Left ventricle myocardium inferior (tissue), 1 donor: ENCODE data around the gene DCDC1. TPM values are rescaled to one million over a fixed set of nuclear protein-coding genes. Genes with fewer than 3 reads are reported as not detected.

Experiments
- DNase-seq: peaks from one replicate; pipeline ENCODE4 v3.0.0-alpha.2; 2020
- H3K27ac ChIP-seq: fragments of 200-600 bp; replicated peaks from 2 replicates; pipeline ENCODE4 v1.8.0; 2021
- H3K27me3 ChIP-seq: fragments of 200-600 bp; 2 replicates; pipeline ENCODE4 v1.8.0; 2021; ENCODE audit warnings: low read depth
- H3K36me3 ChIP-seq: fragments of 200-600 bp; 2 replicates; pipeline ENCODE4 v1.8.0; 2021
- H3K4me1 ChIP-seq: fragments of 200-600 bp; 2 replicates; pipeline ENCODE4 v1.8.0; 2021
- H3K4me3 ChIP-seq: fragments of 200-600 bp; 2 replicates; pipeline ENCODE4 v1.8.0; 2021; ENCODE audit warnings: mild to moderate bottlenecking, moderate library complexity
- H3K9me3 ChIP-seq: fragments of 200-600 bp; replicated peaks from 2 replicates; pipeline ENCODE4 v1.8.0; 2021
- CTCF ChIP-seq: fragments of 200-600 bp; IDR thresholded peaks from 2 replicates; pipeline ENCODE4 v1.8.0; 2021; ENCODE audit warnings: antibody characterized with exemption, mild to moderate bottlenecking, borderline replicate concordance
- intact Hi-C: fragments of 100-400 bp; cut with micrococcal nuclease; formaldehyde crosslinking; loops from one replicate; pipeline ENCODE4 v1.11.0; 2022
- total RNA-seq: library from RNA; stranded (reverse); fragmentation: NEBNext Ultra II Directional; extraction: Animal tissue kit (Norgen Biotek cat#: 25700); gene quantifications from one replicate; pipeline ENCODE4 v1.2.1, GENCODE V29; 2021
- donor health status: DM: no; HTN: yes; CAD: no; lungs with severe emphysema.

DCDC1 gene
- total RNA-seq, 1 donor from 2014 or later: not detected

- Histone ChIP-seq H3K4me3 (no peak overlapping the region), H3K4me1 (peaks cover 13% of the 10 kb centered on the region), H3K27me3 (no peaks in the 10 kb centered on the region), H3K36me3 (no peaks in the 10 kb centered on the region), H3K9me3 (no peaks in the 10 kb centered on the region), H3K27ac (peak overlapping the region; percentile 11)
- no peak for DNase-seq
- no peak for TF ChIP-seq CTCF
- intact Hi-C loops: no loop called here
These were observed 122.9 kb downstream of the DCDC1 start for GRCh38 chr11:31246451-31247165.

- H3K9me3 ChIP-seq: no peaks in the 10 kb centered on the region
- no peaks in the 10 kb centered on the region for H3K27me3 ChIP-seq
- no peak for TF ChIP-seq CTCF
- H3K36me3 ChIP-seq: no peaks in the 10 kb centered on the region
- no peak overlapping the region for H3K27ac ChIP-seq
- no peak overlapping the region for H3K4me3 ChIP-seq
- DNase-seq: no peak
- intact Hi-C loops: no loop called here
- peaks cover 13% of the 10 kb centered on the region for H3K4me1 ChIP-seq
These were observed 125.8 kb downstream of the DCDC1 start for GRCh38 chr11:31243706-31244105.

- H3K36me3 ChIP-seq: no peaks in the 10 kb centered on the region
- no peak overlapping the region for H3K27ac ChIP-seq
- peak; percentile 65 for TF ChIP-seq CTCF
- DNase-seq: no peak
- H3K4me3 ChIP-seq: no peak overlapping the region
- no peaks in the 10 kb centered on the region for H3K4me1 ChIP-seq
- no peaks in the 10 kb centered on the region for H3K27me3 ChIP-seq
- H3K9me3 ChIP-seq: no peaks in the 10 kb centered on the region
- intact Hi-C loops: no loop called here
These were observed 129.1 kb downstream of the DCDC1 start for GRCh38 chr11:31240340-31240904.

- intact Hi-C loops: no loop called here
- Histone ChIP-seq H3K36me3 (no peaks in the 10 kb centered on the region), H3K9me3 (no peaks in the 10 kb centered on the region), H3K27ac (no peak overlapping the region), H3K4me3 (no peak overlapping the region), H3K27me3 (no peaks in the 10 kb centered on the region), H3K4me1 (no peaks in the 10 kb centered on the region)
- no peak for TF ChIP-seq CTCF
- no peak for DNase-seq
These were observed 131.4 kb downstream of the DCDC1 start for GRCh38 chr11:31237819-31238760.

- peak; percentile 51 for TF ChIP-seq CTCF
- H3K36me3 ChIP-seq: no peaks in the 10 kb centered on the region
- DNase-seq: no peak
- H3K4me3 ChIP-seq: no peak overlapping the region
- H3K9me3 ChIP-seq: no peaks in the 10 kb centered on the region
- no peaks in the 10 kb centered on the region for H3K4me1 ChIP-seq
- H3K27ac ChIP-seq: no peak overlapping the region
- intact Hi-C loops: no loop called here
- H3K27me3 ChIP-seq: no peaks in the 10 kb centered on the region
These were observed 133.4 kb downstream of the DCDC1 start for GRCh38 chr11:31236143-31236542.
